Measurements from ENCODE around the gene RAMP1.

- no peak for TF ChIP-seq CTCF (IDR thresholded peaks at IDR 0.05)
- TF ChIP-seq POLR2A (IDR thresholded peaks at IDR 0.05) = no peak
Measured at GRCh38 chr2:237835372-237835771, 24.1 kb upstream of the RAMP1 start.
